AG04450 (cell line): ENCODE results near the gene PPP2R2B. TPM values are rescaled to one million over a fixed set of nuclear protein-coding genes. Genes with fewer than 3 reads are reported as not detected.
"Not testable (repeated sequence)": the region's sequence is repeated elsewhere in the genome, so short reads cannot be mapped to it uniquely, and the experiment has no call there.

Experiments used
- CTCF ChIA-PET: fragments of 300-600, 350-600 bp; formaldehyde crosslinking; extraction: SDS; loops from one replicate; lab custom pipeline; 2022; ENCODE audit warnings: antibody characterized with exemption, inconsistent platforms; lab: Charles Lee
- POLR2A ChIA-PET: fragments of 350-600 bp; formaldehyde crosslinking; extraction: SDS; loops from one replicate; lab custom pipeline; 2021; ENCODE audit warnings: antibody characterized with exemption, inconsistent platforms; lab: Yijun Ruan, JAX
- DNase-seq: peaks from one replicate; pipeline ENCODE4 v3.0.0-alpha.2; 2011; ENCODE audit warnings: low read depth, low spot score
- H3K27ac ChIP-seq: one replicate; pipeline ENCODE4 v1.5.1; 2012; ENCODE audit warnings: low read depth, low read length, control low read depth
- H3K27me3 ChIP-seq: one replicate; pipeline ENCODE4 v1.6.0; 2012; ENCODE audit warnings: low read length; ENCODE audit not compliant: control insufficient read depth, insufficient read depth
- H3K4me3 ChIP-seq: 2 replicates; pipeline ENCODE4 v1.5.1; 2011; ENCODE audit warnings: mild to moderate bottlenecking, low read depth, low read length, control low read depth
- H3K9me3 ChIP-seq: 2 replicates; pipeline ENCODE4 v1.5.1; 2012; ENCODE audit warnings: low read length; ENCODE audit not compliant: control insufficient read depth, insufficient read depth
- CTCF ChIP-seq: IDR thresholded peaks from 2 replicates; pipeline ENCODE4 v1.5.1; 2011; ENCODE audit warnings: low read depth, low read length, control low read depth, inconsistent platforms
- polyA plus RNA-seq: library from polyadenylated mRNA; depleted of rRNA; stranded (reverse); fragments of >200 nt; gene quantifications from 2 replicates; pipeline ENCODE4 v1.2.3, GENCODE V29; 2011

The PPP2R2B gene
- polyA plus RNA-seq, 1 experiment, result not detected

GRCh38 chr5:146622391-146622790 lies 256.2 kb downstream of the PPP2R2B start:
- no peak overlapping the region for H3K4me3 ChIP-seq
- DNase-seq, result no peak
- H3K27me3 ChIP-seq, result no peaks in the 10 kb centered on the region
- CTCF ChIA-PET, result interaction anchor here (1.4 kb wide), 1 partner anchor 344 kb away, joined by 4 read pairs; no protein-coding TSS in a partner anchor
- no peaks in the 10 kb centered on the region for H3K9me3 ChIP-seq
- POLR2A ChIA-PET, result no interaction called here
- H3K27ac ChIP-seq, result no peak overlapping the region
- peak; percentile 24; the same call in 1 of the 2 replicates for TF ChIP-seq CTCF

GRCh38 chr5:146620669-146621051 lies 257.9 kb downstream of the PPP2R2B start:
- no peaks in the 10 kb centered on the region for H3K27me3 ChIP-seq
- H3K9me3 ChIP-seq, result no peaks in the 10 kb centered on the region
- no peak for DNase-seq
- no peak overlapping the region for H3K4me3 ChIP-seq
- CTCF ChIA-PET, result no interaction called here
- POLR2A ChIA-PET, result no interaction called here
- no peak overlapping the region for H3K27ac ChIP-seq
- no peak for TF ChIP-seq CTCF

- POLR2A ChIA-PET, result no interaction called here
- Histone ChIP-seq H3K9me3 (no peaks in the 10 kb centered on the region), H3K27me3 (no peaks in the 10 kb centered on the region), H3K4me3 (no peak overlapping the region), H3K27ac (no peak overlapping the region)
- CTCF ChIA-PET, result no interaction called here
- DNase-seq, result no peak
- TF ChIP-seq CTCF, result no peak
Observed at GRCh38 chr5:146620031-146620668, 258.4 kb downstream of the PPP2R2B start.

- POLR2A ChIA-PET, result no interaction called here
Observed at GRCh38 chr5:146618434-146618833, 260.1 kb downstream of the PPP2R2B start.

GRCh38 chr5:146609731-146610130 lies 268.8 kb downstream of the PPP2R2B start:
- CTCF ChIA-PET, H3K27me3 ChIP-seq, DNase-seq, H3K4me3 ChIP-seq, H3K9me3 ChIP-seq, POLR2A ChIA-PET, H3K27ac ChIP-seq: not testable (repeated sequence)

More at GRCh38 chr5:146618434-146618833, 260.1 kb downstream of the PPP2R2B start:
- TF ChIP-seq CTCF, result no peak
- Histone ChIP-seq H3K27ac (no peak overlapping the region), H3K9me3 (no peaks in the 10 kb centered on the region), H3K4me3 (no peak overlapping the region), H3K27me3 (no peaks in the 10 kb centered on the region)
- DNase-seq, result no peak
- CTCF ChIA-PET, result no interaction called here
